ENCODE measurements around the gene PAN2.
"Not testable (repeated sequence)": the region's sequence is repeated elsewhere in the genome, so short reads cannot be mapped to it uniquely, and the experiment has no call there.

PAN2 gene

GRCh38 chr12:56272468-56272867 is 61.3 kb downstream of the PAN2 start:
- DNase-seq (ENCODE audit: low read depth in 2 of 2) = not testable (repeated sequence)

GRCh38 chr12:56271031-56271430 is 62.8 kb downstream of the PAN2 start:
- no peak for DNase-seq (ENCODE audit: low read depth in 2 of 2)

GRCh38 chr12:56267443-56268071 is 66.2 kb downstream of the PAN2 start:
- no peak for DNase-seq (ENCODE audit: low read depth in 2 of 2)

GRCh38 chr12:56266693-56267442 is 66.9 kb downstream of the PAN2 start, which contains the start of gene COQ10A:
COQ10A (plus strand) TSS chr12:56266942; CDS start chr12:56267119, 177 bp downstream.
- DNase-seq (ENCODE audit: low read depth in 2 of 2) = peak; percentile 81 to 83

Measured in stimulated activated CD8-positive, alpha-beta memory T cell treated with anti-CD3 and anti-CD28 coated beads, Interleukin-7, amount 100 ng/mL, for 4 hours (primary cell).